ENCODE results near the gene GRK5.

GRK5 gene

DNA sequence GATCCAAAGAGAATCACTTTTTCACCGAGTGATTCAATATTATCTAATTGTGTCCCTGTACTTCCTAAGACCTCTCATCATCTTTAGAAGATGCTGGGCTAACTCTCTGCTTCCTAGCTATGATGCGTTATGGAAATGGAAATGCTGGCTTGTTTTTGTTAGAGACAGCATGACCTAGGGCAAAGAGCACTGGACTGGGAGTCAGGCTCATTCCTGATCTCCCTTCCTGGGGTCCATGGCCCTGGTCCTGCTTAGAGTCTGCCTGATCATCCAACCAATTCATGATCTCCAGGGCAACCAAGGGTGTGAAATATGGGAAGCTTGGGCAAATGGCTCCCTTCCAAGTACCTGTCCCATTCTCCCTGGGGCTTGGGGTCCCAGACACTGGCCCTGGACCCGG, 198.8 kb downstream of the GRK5 start:
- no peak for DNase-seq (ENCODE audit: low spot score)

DNA sequence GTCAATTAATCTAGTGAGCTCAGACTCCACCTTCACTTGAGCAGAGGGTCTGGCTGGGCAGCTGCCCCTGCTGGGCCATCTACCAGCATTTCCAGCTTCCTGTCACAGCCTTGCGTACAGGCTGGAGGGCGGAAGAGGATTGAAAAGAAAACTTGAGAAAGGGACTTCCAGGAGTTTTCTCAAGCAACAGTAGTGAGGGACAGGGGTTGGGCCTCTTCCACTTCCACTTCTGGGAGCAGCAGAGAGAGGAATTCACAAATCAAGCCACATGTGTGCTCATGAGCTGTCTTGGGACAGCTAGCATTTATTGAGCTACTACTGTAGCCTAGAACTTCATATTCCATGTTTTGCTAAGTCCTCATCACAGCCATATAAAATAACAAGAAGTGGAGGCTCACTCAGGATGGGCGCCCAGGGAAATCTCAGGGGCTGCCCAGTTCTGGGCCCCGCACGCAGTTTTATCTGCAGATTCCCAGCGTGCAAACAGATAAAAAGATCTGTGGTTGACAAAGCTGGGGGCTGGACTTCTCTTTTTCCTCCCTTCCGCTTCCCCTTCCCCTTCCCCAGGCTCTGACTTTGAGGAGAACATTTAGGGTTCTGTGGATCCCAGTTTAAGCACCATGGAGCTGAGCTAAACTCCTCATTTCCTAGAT, 199.4 kb downstream of the GRK5 start:
- no peak for DNase-seq (ENCODE audit: low spot score)

DNA sequence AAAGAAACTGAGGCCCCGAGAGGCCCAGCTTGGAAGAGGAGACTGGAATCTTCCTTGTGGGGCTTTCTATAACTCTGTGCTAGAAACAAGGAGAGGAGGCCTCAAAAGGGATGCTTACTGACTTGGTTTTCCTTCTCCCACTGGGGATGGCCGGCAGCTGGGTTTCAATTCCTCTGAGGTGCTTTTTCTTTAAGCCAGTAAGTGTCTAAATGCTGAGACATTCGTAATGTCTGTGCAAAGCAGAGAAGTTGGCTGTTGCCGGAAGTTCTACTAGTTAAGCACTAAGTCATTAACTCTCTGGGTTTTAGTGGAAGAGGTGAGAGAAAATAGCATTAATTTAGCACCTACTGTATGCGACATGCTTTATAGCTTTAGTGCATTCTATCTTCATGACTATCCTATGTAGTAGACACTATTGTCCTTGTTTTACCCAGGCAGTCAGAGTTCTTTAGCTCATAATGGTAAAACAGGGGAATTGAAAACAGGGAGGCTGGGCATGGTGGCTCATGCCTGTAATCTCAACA, 199.9 kb downstream of the GRK5 start:
- DNase-seq (ENCODE audit: low spot score) = no peak

DNA sequence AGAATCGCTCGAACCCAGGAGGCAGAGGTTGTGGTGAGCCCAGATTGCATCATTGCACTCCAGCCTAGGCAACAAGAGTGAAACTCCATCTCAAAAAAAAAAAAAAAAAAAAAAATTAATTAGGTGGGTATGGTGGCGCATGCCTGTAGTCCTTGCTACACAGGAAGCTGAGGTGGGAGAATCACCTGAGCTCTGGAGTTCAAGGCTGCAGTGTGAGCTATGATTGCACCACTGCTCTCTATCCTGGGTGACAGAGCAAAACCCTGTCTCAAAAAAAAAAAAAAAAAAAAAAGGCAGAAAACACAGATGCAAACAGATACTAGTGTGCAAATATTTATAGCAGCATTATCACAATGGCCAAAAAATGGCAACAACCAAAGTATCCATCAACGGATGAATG, 200.7 kb downstream of the GRK5 start:
- no peak for DNase-seq (ENCODE audit: low spot score)

DNA sequence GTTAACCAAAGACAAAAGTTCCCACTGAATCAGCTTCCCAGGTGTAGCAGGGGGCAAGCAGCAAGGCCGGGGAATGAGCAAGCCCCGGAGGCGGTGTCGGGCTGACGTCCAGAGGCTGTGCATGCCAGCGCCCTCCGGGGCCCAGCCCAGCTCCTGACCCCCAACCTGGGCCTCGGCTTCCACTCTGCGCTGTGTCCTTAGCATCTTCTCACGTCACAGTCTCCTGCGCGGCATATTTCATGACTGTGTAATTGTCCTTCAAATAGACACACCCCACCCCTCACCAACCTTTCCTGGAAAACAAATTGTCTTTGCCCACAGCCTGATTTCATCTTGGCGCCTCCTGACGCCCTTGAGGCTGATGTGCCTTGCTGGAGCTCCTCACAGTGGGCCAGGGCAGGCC, 201.6 kb downstream of the GRK5 start:
- no peak for DNase-seq (ENCODE audit: low spot score)

DNA sequence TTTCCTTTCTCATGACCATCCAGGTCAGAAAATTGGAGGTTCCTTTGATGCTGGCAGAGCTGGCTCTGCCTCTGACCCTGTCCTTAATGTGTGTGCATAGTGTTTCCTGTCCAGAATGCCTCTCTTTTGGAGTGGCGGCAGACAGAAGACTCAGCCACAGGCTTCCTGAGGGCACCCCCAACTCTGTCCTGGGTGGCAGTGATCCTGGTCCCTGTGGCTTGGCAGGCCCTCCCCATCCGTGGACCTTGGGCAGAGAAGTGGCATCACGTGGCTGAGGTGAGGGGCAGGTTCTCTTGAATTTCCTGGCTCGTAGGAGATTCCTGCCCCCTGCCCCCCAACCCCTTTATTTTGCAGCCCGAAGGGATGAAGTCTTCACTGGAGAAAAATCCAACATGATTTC, 202.0 kb downstream of the GRK5 start:
- no peak for DNase-seq (ENCODE audit: low spot score)

DNA sequence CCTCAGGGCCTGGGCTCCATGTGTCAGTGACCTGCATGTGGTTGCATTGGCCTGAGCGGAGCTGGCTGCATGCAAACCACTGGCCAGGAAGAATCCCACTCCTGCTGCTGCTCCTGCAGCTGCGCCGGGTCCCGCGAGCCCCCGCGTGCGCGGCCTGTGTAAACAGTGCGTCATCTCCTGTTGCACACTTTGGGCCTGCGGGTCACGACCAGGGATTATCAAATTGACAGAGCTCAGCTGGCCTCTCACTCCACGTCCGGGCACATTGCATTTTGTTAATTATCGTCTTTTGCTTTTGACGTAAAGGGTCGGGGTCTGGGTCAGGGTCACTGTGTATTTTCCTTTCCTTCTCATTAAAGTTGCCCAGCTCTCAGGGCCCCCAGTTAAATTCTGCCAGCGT, 202.5 kb downstream of the GRK5 start:
- DNase-seq (ENCODE audit: low spot score) = no peak

DNA sequence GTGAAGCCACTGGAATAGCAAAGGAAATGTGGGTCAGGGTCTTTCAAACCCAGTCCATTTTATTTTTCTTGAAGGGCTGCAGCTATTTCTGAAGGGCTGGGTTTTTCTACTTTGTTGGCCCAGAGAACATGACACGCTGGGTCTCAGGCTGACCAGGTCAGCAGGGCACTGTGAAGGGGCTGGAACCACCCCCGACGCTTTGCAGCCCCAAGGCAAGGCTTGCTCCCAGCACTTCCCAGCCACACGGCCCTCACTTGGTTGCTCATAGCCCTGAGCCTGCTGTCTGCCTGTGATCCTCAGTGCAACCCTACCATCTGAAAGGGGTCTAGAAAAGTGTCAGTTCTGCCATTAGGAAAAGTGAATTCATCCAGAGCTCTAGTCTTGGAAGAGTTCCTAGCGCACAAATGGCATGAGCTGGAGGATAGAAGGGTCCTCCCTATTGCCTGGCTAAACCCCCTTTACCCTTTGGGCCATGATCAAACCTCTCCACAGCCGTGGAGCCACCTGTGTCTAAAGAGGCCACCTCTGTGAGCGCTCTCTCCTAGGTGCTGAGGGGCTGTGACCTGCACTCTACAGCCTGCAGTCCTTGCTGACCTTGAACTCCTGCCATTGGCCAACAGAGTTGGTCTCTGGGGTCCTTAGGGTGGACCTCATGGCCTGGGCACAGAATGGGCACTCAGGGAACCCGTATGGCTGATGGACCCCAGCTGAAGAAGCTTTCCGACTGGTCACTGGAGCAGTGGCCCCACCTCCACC, 203.2 kb downstream of the GRK5 start:
- DNase-seq (ENCODE audit: low spot score) = no peak

DNA sequence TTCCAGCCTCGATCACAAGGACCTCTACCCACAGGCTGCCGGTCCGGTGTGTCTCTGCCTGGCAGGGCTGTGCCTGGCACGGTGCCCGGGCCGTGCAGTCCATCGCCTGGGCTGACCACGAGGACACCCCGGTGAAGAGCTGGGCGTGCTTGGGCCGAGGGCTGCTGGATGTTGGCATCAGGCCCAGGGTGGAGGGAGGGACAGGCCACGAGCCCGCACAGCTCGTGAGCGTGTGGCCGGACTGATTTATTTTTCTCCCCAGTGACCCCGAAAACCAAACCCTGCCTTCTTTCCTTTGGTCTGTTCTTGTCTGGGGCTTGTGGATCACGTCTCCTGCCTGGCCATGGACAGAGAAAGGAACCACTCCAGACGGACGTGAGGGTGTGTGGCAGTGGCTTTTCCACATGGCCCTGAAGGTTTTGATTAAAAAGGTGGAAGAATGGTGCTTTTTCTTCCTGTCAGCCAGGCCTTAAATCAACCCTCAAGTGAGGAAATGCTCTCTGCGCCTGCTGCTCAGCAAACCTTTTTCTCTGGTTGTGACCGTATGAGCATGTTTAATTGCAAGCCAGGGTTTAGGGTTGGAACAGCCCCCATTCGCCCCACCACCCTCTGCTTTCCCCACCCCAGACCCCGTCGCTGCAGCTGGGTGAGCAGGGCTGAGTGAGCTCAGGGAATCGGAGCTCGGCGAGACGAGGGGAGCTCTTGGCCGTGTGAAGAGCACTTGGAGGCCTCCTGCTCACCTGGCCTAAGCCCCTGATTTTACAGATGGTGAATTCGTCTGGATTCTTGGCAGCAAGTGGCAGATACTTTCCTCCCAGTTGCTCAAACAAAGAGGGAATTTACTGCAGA, 205.1 kb downstream of the GRK5 start:
- DNase-seq (ENCODE audit: low spot score) = peak; percentile 76

DNA sequence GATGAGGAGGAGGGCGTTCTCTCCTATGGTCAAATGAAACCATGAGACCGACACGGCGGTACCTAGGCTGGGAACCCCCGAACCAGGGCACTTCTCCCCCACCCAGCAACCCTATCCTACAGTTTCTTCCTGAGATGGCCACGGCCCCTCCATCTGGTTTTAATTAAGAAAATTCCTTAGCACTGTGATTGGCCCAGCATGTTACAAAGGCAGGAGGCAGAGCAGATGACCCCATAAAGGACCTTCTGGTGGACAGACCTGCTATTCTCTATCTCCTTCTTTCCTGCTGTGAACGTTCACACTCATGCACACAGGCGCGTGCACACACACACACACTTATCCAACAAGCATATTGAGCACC, 205.7 kb downstream of the GRK5 start:
- DNase-seq (ENCODE audit: low spot score) = peak; percentile 67

DNA sequence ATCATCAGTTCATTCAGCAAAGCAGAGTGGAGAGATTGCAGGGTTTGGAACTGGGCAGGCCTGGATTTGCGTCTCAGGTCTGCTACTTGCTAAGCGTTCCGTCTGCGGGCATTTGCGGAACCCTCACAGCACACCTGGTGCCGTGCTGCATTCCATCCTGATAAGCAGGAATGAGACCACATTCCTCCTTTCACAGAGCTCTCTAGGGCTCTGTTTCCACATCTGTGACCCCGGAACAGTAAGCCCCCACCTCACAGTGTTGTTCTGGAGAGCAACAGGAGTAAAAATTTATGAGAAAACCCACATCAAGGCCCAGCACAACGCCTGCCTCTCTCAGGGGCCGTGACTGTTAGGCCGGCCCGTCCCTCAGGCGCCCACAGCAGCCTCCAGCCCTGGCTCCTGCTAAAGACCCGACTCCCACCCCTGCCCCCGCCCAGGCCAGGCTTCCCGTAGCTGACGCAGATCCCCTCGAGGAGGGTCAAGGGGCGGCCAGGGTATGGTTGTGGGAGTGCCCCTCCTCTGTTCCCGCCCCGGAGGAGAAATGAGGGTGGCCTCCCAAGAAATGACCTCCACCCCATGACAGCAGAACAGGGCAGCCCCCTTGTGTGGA, 206.2 kb downstream of the GRK5 start:
- DNase-seq (ENCODE audit: low spot score) = no peak

DNA sequence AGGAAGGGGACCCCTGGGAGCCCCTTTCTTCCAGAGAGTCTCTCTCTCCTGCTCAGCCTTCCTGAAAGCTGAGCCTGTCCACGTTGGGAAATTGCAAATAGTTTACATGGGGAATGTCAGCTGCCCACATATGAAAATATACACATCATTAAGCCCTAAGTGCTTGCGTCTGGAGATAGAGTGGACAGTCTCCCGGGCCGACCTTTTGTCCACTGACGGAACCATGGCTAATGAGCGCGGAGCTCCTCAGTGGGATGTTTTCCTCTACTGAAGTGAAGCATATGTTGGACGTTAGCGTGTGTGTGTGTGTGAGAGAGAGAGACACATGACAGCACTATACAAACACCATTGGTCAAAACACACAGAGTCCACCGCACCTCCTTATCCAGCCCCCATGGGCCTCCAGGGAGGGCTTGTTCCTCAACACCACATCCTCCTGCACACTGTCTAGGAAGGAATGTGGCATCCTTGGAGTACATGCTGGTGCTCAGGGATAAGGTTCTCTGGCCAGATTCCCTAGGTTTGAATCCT, 206.8 kb downstream of the GRK5 start:
- peak; percentile 67 for DNase-seq (ENCODE audit: low spot score)

DNA sequence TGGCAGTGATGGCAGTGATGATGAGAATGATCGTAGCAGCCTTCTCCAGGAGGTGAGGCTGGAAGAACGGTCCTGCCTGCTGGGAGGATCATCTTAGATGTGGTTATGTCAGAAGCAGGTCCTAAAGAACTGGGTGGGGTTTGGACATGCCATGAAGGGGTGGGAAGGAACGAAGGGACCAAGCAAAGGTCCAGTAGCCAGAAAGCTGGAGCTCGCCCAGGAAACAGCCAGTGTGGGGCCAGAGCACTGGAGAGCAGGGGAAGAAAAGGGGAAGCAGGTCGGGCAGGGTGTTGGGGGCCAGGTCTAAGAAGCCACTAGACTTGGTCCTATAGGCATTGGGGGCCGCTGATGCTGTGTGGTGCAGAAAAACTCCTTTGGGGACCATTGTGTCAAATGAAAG, 207.8 kb downstream of the GRK5 start:
- DNase-seq (ENCODE audit: low spot score) = no peak

DNA sequence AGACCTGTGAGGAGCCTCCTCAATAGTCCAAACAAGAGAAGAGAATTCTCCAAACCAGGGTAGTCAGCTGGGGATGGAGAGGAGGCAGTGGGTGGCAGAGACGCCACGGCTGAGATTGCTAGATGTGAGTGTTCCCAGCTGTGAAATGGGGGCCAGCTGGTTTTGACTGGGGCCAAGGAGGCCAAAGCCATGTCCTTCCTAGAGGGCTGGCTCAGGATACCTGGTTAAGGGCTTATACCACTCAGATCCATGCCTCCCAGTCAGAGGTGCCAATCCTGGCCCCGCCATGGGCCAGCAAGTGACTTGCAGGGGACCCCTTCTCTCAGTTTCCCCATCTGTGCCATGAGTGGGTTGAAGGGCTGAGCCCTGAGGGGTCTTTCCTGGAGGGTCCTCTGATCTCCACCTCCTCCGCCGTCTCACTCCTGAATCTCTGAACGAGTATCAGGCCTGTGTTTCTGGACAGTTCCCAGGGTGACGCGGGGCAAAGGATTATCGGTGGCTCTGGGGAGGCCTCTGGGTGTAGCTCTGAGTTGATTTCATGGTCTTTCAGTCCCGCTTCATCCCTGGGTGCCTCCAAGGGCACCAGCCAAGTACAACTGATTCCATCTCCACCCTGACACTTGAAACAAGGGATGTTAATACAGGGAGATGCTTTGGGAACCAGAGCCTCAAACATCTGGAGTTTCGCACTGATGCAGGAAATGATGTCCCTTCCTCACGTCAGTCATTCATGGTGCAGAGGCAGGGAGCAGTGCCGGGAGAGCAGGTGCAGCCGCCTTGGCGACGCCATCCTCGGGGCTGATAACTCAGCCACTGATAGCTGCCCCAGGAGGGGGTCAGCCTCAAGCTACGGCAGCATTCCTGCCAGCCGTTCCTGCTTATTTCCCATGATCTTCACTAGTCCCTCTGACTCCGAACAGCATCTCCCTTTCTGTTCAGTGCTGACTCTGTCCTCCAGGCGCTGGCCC, 208.4 kb downstream of the GRK5 start:
- DNase-seq (ENCODE audit: low spot score) = no peak

DNA sequence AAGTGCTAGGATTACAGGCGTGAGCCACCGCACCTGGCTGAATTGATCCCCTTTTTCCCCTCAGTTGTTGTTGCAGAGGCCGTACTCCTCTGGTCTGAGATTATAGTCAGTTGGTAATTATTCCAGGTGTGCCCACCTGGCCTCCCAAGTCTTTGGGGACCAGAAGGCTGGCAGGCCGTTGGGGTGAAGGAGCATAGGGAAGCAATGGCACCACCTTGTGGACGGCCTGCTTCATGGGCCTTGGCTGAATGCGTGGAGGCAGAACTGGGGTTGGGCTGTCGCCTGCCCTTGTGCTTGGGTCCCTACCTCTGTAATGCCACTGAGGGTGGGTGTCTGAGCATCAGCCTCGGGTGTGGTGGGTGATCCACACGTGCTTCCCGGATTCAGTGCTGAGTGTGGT, 209.5 kb downstream of the GRK5 start:
- DNase-seq (ENCODE audit: low spot score) = peak; percentile 73

DNA sequence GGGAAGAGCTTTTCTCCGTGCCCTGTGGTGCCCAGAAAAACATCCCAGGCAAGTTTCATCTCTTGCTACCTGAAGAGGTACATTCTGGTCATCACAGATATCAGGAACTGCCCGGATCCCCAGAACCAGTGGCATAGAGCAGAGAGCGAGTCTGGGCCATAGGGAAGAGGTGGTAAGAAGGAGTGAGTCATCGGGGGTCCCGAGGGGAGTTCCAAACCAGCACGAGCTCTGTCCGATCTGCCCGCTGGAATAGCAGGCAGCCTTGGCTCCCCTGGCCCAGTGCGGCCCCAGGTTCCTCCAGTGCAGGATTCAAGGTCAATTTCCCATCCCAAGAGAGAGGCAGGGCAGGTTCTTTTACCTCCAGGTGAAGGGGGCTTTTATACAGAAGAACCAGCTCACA, 210.5 kb downstream of the GRK5 start:
- DNase-seq (ENCODE audit: low spot score) = no peak

DNA sequence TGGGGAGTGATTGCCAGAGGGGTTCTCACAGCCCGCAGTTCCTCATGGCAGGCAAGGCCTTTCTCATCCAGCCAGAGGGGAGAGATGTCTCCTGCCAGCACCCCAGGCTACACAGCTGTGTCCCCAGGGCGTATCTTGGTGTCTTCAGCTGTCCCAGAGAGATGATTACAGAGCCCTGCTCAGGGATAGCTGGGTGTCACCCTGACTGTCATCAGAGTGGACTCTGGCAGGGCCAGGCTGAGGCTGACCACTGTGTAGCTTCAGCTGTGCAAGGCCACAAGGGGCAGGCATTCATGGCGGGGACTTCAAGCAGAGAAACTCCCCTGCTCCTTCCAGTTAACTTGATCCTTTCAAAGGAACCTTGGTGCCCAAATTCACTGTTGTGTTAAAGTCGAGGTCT, 211.0 kb downstream of the GRK5 start:
- no peak for DNase-seq (ENCODE audit: low spot score)

DNA sequence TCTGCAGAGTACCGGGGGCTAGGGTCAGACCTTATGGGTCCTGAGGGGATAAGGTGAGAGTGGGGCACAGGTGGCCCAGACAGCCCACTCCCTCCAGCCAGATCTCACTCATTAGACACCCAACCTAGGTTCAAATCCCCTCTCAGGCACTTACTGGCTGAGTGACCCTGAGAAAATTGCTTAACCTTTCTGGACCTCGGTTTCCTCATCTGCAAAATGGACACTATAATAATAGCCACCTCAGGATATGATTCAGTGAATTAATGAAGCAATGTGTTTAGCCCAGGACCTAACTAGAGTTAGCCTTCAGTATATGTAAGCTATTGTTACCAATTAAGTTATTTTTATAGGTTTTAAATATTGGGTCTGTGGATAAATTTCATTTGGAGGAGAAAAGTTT, 212.6 kb downstream of the GRK5 start:
- DNase-seq (ENCODE audit: low spot score) = no peak

DNA sequence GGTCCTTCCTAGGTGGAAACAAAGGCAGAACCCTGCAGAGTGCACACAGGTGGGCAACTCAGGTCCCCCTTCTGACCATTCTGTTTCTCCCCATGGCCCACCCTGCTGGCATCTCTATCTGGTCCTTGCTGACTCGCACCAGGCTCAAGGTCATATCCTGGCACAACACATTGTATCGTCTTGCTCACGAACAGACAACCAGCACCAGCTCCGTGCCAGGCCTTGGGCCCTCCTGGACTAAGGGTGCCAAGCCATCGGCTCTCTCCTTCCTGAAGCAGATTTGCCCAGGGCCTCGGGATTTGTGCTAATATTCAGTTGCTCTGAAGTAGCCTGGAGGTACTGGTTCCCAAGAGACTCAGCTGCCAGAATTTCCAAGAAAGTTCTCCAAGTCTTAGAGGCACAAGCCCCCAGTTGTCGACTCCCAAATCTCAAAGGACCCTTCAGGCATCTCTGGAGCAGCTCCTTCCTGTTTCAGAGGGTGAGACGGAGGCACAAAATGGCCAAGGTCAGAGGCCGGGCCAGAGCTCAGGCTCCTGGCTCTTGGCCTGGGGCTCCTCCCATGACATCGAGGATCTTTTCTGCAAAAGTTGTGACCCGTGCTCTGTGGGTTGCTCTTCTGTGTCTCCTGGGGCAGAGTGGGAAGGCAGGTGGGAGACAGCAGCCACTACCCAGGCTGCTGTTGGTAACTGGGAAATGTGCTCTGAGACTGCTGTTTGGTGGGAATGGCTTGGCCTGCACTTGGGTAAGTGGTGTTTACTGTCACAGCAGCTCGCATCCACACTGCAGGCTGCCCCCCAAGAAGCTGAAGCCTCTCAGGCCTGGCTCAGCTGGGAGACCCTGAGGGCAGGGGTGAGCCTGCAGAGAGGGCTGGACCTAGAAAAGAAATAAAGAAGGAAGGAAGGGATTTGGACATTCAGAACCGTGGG, 213.8 kb downstream of the GRK5 start:
- no peak for DNase-seq (ENCODE audit: low spot score)
